Motor neuron (in vitro differentiated cells): ENCODE measurements around the gene UNCX. TPM values are rescaled to one million over a fixed set of nuclear protein-coding genes. Genes with fewer than 3 reads are reported as not detected.
"Not testable (repeated sequence)": the region's sequence is repeated elsewhere in the genome, so short reads cannot be mapped to it uniquely, and the experiment has no call there.

Source experiments
- ATAC-seq, 8 experiments: fragments of 200-7000 bp; cut with Tn5 transposase; replicated peaks in 6 of 8; 2 replicates each; pipeline ENCODE4 v1.8.0; 2021; ENCODE audit warnings: mild to moderate bottlenecking in 8 of 8, moderate library complexity in 8 of 8
- H3K27ac ChIP-seq, 2 donors: fragments of 250-450 bp; sonication (Bioruptor Pico); 2 replicates each; pipeline ENCODE4 v1.9.0; 2021; ENCODE audit warnings: antibody characterized with exemption in 2 of 2, mild to moderate bottlenecking in 2 of 2, moderate library complexity in 1 of 2
- H3K4me1 ChIP-seq, 2 donors: fragments of 250-450 bp; sonication (Bioruptor Pico); replicated peaks in 1 of 2; 2 replicates each; pipeline ENCODE4 v1.6.1; 2021; ENCODE audit warnings: antibody characterized with exemption in 2 of 2, mild to moderate bottlenecking in 2 of 2, moderate library complexity in 1 of 2
- H3K4me3 ChIP-seq, 5 donors: fragments of 250-450 bp; sonication (Bioruptor Pico); 2 replicates each; pipeline ENCODE4 v1.9.0; 2021; ENCODE audit warnings: antibody characterized with exemption in 5 of 5, mild to moderate bottlenecking in 5 of 5, moderate library complexity in 4 of 5
- WGBS, 10 experiments: fragments of 450-650 bp; shearing (Covaris generic); methylation state at CpG; one replicate each; pipeline ENCODE4 v1.0.0; 2022; 5-methylcytosine and 5-hydroxymethylcytosine counted together
- in situ Hi-C, 9 experiments: fragments of 400-800 bp; cut with MboI; loops; one replicate each; pipeline ENCODE4 v1.15.0; 2021; ENCODE audit warnings: low sequenced_read_pairs in 9 of 9, low pct_unique_long_range_greater_than_20kb in 2 of 9; ENCODE audit not compliant: unreplicated experiment in 9 of 9
- total RNA-seq, 8 experiments: library from RNA; unstranded; fragments of 300-600 nt; gene quantifications; 2 replicates each; pipeline versions ENCODE4 v1.2.3 to v1.2.4, GENCODE V29; 2022

Gene UNCX
- total RNA-seq, 8 experiments from 2014 or later: 0.13 to 0.38 (median 0.18) TPM; not detected in 4

DNA sequence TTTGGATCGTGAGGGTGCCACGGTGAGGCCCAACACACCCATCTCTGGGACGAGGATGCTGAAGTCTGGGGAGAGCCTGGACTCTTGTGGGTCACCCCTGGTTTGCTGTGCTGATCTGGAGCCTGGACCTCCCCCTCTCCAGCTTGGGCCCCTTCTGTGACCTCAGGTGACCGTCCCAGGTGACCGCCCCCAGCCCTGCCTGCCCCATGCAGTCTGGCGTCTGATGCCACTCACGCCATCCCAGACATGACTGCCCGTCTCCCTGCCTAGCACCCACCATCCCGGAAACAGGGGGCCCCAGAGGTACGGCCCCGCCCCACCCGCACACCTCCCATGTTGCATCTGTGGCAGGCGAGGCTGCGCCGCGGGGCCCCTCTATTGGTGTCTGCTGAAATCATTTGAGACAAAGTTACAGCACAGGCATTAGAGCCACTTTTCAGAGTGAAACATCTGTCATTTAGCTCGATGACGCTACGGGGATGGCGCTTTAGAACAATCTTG lies 21.1 kb downstream of the UNCX start:
- Histone ChIP-seq H3K4me1 (peaks cover 0 to 4% of the 10 kb centered on the region in 2 donors), H3K4me3 (no peak overlapping the region), H3K27ac (no peak overlapping the region)
- ATAC-seq: no peak
- WGBS, 10 experiments: 54 to 78% (median 75%) methylated on average over 2 to 4 of the region's 20 CpGs; no CpG with 5 or more reads in 7 of the 10 experiments
- in situ Hi-C loops: no loop called here

DNA sequence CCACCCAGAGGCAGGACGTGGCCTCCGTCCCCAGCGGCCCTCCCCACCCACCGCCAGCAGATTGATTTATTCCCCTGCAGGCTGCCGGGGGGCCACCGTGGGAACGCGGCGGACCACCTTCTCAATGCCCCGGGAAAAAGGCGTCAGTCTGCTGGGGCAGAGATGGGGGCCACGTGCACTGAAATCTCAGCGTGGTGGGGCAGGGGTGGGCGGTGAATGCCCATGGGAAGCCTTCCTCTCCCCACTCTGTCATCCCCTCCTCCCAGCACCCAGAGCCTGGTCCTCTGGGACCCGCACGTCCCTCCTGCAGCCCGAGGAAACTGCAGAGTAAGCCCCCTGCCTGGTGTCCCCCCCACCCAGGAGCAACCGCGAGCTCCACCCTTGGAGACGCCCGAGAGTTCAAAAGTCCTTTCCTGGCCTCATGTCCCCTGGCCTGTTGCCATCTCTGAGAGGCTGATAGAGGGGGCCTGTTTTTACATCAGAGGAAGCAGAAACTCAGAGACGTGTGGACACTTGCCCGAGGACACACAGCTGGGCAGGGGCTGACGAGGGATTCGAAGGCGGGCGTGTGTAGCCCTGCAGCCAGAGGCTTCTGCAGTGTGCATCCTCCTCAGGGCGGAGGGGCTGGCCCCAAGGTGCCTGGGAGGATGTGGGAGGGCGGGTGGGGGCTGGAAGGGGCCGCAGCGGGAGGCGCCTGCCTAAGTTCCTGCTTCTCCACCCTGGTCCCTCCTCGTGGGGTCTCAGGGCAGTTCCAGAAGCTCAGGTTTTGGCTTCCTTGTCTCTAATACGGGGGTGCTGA lies 21.8 kb downstream of the UNCX start:
- ATAC-seq: peak in 1 of 8 experiments; percentile 22
- H3K27ac ChIP-seq: no peak overlapping the region
- in situ Hi-C loops: no loop called here
- H3K4me1 ChIP-seq: peaks cover 0 to 2% of the 10 kb centered on the region in 2 donors
- WGBS, 10 experiments: 0% methylated on average over 1 to 2 of the region's 34 CpGs; no CpG with 5 or more reads in 7 of the 10 experiments
- no peak overlapping the region for H3K4me3 ChIP-seq

DNA sequence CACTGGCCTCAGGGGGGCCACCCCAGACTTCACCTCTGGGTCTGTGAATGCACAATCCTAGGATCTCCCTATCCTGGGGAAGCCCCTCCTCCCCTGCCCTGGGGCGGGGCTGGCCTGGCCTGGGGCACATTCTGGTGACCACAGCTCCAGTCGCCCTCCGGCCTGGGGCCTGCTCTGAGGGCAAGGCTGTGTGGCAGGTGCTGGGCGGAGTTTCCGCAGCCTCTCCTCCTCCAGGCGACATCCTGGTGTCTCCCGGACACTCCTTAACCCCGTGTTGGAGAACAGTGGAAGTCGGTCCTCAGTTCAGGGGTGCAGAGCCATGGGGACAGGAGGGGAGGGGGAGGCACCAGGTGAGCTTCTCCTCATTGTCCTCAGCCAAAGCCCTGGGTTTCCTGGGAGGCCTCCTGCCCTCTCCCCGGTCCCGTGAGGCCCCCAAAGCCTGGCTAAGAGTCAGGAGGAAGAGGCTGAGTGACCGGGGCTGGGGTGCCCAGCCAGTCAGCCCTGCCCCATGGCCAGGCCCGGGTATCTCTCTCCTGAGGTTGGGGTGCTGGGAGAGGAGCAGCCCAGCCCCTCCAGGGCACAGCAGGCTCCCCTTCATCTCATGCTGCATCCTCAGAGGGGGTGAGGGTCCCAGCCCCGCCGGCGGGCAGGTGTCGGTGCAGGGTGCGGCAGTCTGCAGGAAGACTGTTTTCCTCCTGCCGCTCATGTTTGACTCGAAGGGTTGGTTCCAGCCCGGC lies 22.6 kb downstream of the UNCX start:
- in situ Hi-C loops: no loop called here
- H3K27ac ChIP-seq: no peak overlapping the region
- H3K4me1 ChIP-seq: peaks cover 0 to 2% of the 10 kb centered on the region in 2 donors
- ATAC-seq: peak in 2 of 8 experiments; percentile 16 to 40
- H3K4me3 ChIP-seq: no peak overlapping the region
- WGBS, 10 experiments: 35 to 66% (median 65%) methylated on average over 4 to 8 of the region's 21 CpGs; no CpG with 5 or more reads in 7 of the 10 experiments

DNA sequence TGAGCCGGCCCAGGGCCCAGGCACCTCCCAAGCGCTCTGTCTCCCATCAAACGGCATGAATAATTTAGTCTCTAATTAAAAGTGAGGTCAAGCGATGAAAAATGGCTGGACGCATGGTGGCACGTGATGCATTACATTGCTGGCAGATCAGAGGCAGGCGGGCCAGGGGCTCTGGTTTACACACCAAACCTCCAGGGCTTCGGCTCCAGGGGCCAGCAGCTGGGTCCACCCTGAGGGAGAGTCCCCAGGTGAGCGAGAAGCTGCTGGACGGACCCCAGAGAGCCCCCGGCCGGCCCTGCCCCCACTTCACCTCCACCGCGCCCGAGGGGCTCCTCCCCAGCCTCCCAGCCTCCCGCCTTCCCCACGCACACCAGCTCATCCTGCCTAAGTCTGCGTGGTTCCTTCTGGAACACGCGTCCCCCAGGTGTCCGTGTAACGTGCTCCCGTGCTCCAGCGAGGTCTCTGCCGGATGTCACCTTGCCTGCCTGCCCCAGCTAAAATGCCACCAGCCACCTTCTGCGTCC lies 23.2 kb downstream of the UNCX start:
- H3K27ac ChIP-seq: no peak overlapping the region
- ATAC-seq: peak in 3 of 8 experiments; percentile 12 to 38 (median 27)
- in situ Hi-C loops: no loop called here
- no peak overlapping the region for H3K4me3 ChIP-seq
- H3K4me1 ChIP-seq: peaks cover 0 to 2% of the 10 kb centered on the region in 2 donors
- 24 to 100% (median 69%) methylated on average over 1 to 9 of the region's 26 CpGs; no CpG with 5 or more reads in 6 of the 10 experiments for WGBS, 10 experiments

DNA sequence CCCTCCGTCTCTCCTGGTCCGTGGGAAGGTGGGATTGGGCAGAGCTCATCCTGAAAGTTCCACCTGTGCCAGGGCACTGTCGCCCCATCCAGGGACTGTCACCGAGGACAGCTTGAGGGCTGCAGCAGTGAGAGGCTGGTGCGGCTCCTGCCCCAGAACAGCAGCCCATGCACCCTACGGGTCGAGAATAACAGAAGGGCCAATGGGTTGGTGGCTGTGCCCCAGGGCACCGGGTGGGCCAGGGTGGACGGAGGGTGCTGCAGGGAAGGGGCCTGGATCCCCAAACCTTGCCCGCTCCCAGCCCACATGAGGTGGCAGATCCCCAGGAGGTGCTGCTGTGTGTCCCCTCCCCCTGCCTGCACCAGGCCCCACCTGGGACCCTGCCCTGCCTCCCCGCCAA lies 23.9 kb downstream of the UNCX start:
- in situ Hi-C loops: no loop called here
- ATAC-seq: no peak

DNA sequence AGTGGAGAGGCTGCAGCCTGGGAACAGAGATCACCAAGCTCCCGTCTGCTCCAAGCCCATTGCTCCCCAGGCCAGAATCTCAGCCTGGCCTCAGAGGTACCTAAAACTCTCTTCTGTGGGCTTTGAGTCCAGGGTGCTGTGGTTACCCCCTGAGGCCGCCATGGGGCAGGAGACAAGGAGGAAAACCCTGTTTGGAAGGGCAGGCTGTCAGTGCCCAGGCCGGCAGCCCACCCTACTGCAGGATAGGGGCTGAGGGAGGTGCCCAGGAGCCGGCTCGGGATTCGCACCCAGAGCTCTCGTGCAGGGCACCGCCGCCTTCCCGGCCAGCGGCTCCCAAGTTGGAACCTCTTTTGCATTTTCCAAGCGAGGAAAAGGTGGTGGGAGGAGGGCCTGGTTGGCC lies 24.5 kb downstream of the UNCX start:
- Histone ChIP-seq H3K27ac (no peak overlapping the region), H3K4me1 (peaks cover 0 to 2% of the 10 kb centered on the region in 2 donors), H3K4me3 (no peak overlapping the region)
- no peak for ATAC-seq
- WGBS, 10 experiments: 0 to 70% (median 36%) methylated on average over 1 to 9 of the region's 12 CpGs; no CpG with 5 or more reads in 3 of the 10 experiments
- in situ Hi-C loops: no loop called here

More for the DNA sequence above, 23.9 kb downstream of the UNCX start:
- H3K27ac ChIP-seq: no peak overlapping the region
- WGBS, 10 experiments: 70 to 73% methylated on average over 2 to 4 of the region's 11 CpGs; no CpG with 5 or more reads in 8 of the 10 experiments
- H3K4me1 ChIP-seq: peaks cover 0 to 2% of the 10 kb centered on the region in 2 donors
- no peak overlapping the region for H3K4me3 ChIP-seq

DNA sequence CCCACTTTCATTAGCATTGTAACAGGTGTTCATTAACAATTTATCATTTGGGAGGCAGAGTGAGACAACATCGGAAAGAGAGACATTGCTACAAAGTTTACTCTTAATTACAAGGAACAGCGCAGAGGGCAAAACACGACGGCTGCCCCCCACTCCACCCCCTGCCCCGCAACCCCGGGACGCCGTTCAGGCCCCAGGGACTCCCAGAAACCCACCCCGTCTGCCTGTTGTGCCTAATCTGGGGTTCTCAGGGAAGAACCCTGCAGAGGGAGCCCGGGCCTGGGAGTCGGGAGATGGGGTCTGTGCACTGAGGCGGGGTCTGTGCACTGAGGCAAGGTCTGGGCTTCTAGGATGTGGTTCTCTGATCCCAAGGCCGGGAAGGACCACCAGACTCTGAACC lies 25.2 kb downstream of the UNCX start:
- WGBS, 10 experiments: 29 to 61% (median 41%) methylated on average over 1 to 3 of the region's 13 CpGs; no CpG with 5 or more reads in 6 of the 10 experiments
- in situ Hi-C loops: no loop called here
- Histone ChIP-seq H3K4me3 (no peak overlapping the region), H3K27ac (no peak overlapping the region), H3K4me1 (no peaks in the 10 kb centered on the region)
- ATAC-seq: no peak

DNA sequence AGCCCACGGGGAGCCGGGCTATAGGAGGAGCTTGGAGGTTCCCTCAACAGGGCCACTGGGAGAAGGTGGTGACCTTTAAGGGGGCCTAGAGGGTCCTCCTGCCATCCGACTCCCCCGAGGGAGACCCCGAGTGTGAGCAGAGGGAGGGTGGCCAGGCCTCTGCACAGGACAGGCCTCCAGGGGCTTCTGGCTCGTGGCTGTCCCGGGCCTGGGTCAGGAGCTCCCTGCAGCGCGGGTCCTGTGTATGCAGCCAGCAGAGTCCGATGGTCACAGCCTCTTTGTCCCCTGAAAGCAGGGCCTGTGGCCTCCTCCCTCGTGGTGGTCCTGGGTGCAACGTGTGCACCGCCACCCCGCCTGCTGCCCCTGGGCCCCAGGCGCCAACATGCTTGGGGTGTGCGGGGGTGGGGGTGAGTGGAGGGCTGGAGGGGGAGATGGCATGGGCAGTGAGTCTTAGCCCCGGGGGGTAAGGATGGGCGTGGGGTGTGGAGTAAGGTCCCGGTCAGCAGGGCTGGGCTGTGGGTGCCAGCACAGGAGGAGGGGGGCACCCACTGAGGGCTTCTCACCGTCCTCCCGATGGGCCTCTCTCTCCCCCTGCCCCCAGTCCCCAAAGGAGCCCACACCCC lies 27.1 kb downstream of the UNCX start:
- Histone ChIP-seq H3K4me1 (no peaks in the 10 kb centered on the region), H3K4me3 (no peak overlapping the region), H3K27ac (no peak overlapping the region)
- WGBS, 10 experiments: 40 to 80% methylated on average over 1 of the region's 21 CpGs; no CpG with 5 or more reads in 8 of the 10 experiments
- in situ Hi-C loops: no loop called here
- ATAC-seq: no peak

DNA sequence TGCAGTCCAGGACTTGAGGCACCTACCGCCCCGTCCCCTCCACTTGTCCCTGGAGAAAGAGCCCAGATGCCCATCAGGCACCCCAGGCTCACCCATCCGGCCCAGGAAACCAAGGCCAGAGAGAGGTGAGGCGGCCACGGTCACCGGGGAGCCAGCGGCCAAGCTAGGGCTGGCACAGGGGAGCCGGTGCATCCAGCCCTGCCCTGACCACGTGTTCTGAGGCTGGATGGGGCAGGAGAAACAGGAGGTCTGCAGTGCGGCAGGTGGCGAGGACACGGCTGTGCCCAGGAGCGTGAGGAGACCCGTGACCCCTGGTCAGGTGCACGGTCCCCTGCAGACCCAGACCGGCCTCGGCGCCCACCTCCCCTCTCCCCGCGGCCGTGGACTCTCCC lies 27.6 kb downstream of the UNCX start:
- 40 to 50% methylated on average over 1 of the region's 21 CpGs; no CpG with 5 or more reads in 8 of the 10 experiments for WGBS, 10 experiments
- Histone ChIP-seq H3K27ac (no peak overlapping the region), H3K4me3 (no peak overlapping the region), H3K4me1 (no peaks in the 10 kb centered on the region)
- ATAC-seq: peak in 2 of 8 experiments; percentile 23 to 42
- in situ Hi-C loops: no loop called here

DNA sequence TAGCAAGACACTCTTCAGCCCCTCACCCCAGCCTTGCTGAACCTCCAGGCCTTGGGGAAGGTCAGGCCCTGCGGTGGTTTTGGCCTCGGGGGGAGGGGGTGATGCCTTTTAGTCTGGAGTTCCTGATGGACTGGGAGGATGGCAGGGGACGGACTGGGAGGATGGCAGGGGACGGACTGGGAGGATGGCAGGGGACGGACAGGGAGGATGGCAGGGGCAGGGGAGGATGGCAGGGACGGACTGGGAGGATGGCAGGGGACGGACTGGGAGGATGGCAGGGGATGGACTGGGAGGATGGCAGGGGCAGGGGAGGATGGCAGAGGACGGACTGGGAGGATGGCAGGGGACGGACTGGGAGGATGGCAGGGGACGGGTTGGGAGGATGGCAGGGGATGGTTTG lies 28.4 kb downstream of the UNCX start:
- in situ Hi-C loops, ATAC-seq, H3K4me3 ChIP-seq, H3K4me1 ChIP-seq, H3K27ac ChIP-seq: not testable (repeated sequence)
- no CpG with 5 or more reads among the region's 10 CpGs for WGBS, 10 experiments

DNA sequence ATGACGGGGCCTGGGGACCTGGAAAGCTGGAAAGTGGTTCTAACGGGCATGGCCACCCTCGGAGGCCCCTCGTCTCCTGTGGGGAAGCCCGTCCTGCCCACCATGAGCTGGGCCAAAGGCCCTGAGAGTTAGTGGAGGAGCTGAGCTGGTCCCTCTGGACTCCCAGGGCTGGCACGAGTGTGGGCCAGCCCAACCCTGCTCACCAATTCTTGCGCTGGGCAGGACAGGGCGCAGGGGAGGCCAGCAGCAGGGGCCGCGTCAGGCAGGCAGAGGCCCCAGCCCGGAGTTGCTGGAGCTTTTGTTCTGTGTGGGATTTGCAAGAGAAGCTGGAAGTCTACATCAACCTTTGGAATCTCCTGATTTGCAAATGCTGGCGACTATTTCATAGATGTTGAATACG lies 29.8 kb downstream of the UNCX start:
- H3K4me1 ChIP-seq: no peaks in the 10 kb centered on the region
- no peak for ATAC-seq
- no peak overlapping the region for H3K27ac ChIP-seq
- in situ Hi-C loops: no loop called here
- H3K4me3 ChIP-seq: no peak overlapping the region
- 44 to 100% (median 74%) methylated on average over 1 to 6 of the region's 13 CpGs; no CpG with 5 or more reads in 2 of the 10 experiments for WGBS, 10 experiments

DNA sequence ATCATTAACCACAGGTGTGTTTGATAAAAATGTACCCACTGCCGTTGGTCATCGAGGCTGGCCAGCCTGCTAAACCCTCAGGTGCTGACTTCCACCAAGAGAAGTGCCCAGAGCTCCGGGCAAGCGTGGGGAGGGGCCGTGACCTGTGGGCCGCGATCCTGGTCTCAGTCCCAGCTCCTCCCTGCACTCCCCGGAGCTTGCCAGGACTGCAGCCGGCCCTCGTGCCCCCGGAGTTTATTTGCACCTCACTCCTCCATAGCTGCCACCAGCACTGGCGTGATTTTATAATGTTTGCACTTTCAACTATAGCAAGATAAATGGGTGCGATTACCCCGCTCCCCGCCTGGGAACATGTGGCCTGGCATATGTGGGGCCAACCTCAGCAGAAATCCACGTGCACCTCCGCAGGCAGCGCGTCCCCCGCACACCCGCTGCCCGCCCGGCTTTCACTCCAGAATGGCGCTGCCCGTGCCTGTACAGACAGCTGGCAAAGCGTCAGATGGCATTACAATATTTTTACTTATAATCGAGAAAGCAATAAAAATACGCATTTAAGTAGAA lies 30.8 kb downstream of the UNCX start:
- H3K4me3 ChIP-seq: no peak overlapping the region
- H3K27ac ChIP-seq: no peak overlapping the region
- no peaks in the 10 kb centered on the region for H3K4me1 ChIP-seq
- 40 to 100% (median 90%) methylated on average over 1 to 11 of the region's 28 CpGs; no CpG with 5 or more reads in 3 of the 10 experiments for WGBS, 10 experiments
- ATAC-seq: no peak
- in situ Hi-C loops: no loop called here
